ENCODE data around the gene NHLH1. TPM values are rescaled to one million over a fixed set of nuclear protein-coding genes. Genes with fewer than 3 reads are reported as not detected.

NHLH1 gene
- total and polyA plus RNA-seq, 2 of the 13 experiments (the other 11 are each of a cell fraction or from before 2014, with no cell fraction given): 0.11 to 0.57 TPM

DNA sequence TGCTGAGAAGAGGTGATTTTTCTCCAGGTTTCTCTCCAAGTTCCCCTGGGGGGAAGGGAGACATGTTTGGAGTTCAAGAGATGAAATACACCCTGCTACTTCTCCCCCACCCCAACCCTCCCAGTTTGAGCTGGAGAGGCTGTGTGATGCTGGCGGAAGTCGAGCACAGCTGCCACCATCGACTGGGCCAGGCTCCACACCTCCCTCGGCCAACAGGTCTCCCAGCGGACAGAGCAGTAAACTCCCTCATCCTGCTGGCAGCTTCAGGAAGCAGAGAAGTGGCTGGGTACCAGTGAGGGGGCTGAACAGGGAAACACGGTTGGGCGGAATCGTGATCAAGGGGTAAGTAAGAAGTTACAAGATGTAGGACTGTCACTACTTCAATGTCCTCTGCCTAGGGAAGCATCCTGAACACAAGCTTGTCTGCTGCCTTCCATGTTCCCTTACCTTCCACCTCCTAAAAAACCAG is 6.6 kb upstream of the NHLH1 start:
- Histone ChIP-seq H3K9me3 (ENCODE audit: low read length) (no peaks in the 10 kb centered on the region), H3K4me2 (ENCODE audit: low read depth, low read length) (no peak overlapping the region), H4K20me1 (ENCODE audit: insufficient read depth, low read length) (no peaks in the 10 kb centered on the region), H3K36me3 (replicated peaks in 1 of 2; ENCODE audit: control insufficient read depth in 1 of 2, insufficient read depth in 2 of 2, low read length in 2 of 2) (peaks cover 13 to 33% of the 10 kb centered on the region in 2 experiments), H3K9ac (ENCODE audit: insufficient read depth, low read depth, low read length) (no peak overlapping the region), H3K27ac (ENCODE audit: extremely low read length, insufficient read depth, low read length) (no peak overlapping the region), H3K4me1 (ENCODE audit: insufficient read depth, low read length) (peaks cover 7% of the 10 kb centered on the region; the same call in 1 of the 2 replicates), H2AFZ (ENCODE audit: low read length) (no peak overlapping the region), H3K4me3 (replicated peaks in 1 of 3; ENCODE audit: insufficient read depth in 1 of 3, low read depth in 2 of 3, low read length in 3 of 3) (no peak overlapping the region), H3K27me3 (ENCODE audit: control insufficient read depth in 1 of 2, insufficient read depth in 2 of 2, low read length in 2 of 2) (no peaks in the 10 kb centered on the region), H3K79me2 (ENCODE audit: insufficient read depth, low read length) (no peaks in the 10 kb centered on the region)
- DNase-seq (ENCODE audit: low spot score) (no peak), FAIRE-seq (no peak), ATAC-seq (no peak)
- peak; percentile 21 for TF ChIP-seq AGO2 (optimal IDR thresholded peaks at IDR 0.05; ENCODE audit: low read depth, low read length)
- TF ChIP-seq, protein P1, sequence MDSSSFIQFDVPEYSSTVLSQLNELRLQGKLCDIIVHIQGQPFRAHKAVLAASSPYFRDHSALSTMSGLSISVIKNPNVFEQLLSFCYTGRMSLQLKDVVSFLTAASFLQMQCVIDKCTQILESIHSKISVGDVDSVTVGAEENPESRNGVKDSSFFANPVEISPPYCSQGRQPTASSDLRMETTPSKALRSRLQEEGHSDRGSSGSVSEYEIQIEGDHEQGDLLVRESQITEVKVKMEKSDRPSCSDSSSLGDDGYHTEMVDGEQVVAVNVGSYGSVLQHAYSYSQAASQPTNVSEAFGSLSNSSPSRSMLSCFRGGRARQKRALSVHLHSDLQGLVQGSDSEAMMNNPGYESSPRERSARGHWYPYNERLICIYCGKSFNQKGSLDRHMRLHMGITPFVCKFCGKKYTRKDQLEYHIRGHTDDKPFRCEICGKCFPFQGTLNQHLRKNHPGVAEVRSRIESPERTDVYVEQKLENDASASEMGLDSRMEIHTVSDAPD (CRISPR knock-in tag; IDR thresholded peaks at IDR 0.05): no peak
- TF ChIP-seq ZNF543 (CRISPR knock-in tag; IDR thresholded peaks at IDR 0.05): no peak
- no peak for TF ChIP-seq PLRG1 (conservative IDR thresholded peaks at IDR 0.05)
- TF ChIP-seq, protein P2, sequence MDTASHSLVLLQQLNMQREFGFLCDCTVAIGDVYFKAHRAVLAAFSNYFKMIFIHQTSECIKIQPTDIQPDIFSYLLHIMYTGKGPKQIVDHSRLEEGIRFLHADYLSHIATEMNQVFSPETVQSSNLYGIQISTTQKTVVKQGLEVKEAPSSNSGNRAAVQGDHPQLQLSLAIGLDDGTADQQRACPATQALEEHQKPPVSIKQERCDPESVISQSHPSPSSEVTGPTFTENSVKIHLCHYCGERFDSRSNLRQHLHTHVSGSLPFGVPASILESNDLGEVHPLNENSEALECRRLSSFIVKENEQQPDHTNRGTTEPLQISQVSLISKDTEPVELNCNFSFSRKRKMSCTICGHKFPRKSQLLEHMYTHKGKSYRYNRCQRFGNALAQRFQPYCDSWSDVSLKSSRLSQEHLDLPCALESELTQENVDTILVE (CRISPR knock-in tag; IDR thresholded peaks at IDR 0.05): no peak
- ChIA-PET CTCF (ENCODE audit: low intra/inter-chr PET ratio, low total read pairs) (no interaction called here), POLR2A (no interaction called here)
- no TSS peak for BruUV-seq (replicated peaks)
- intact Hi-C loops (cut with micrococcal nuclease; ENCODE audit: unreplicated experiment) (no loop called here), in situ Hi-C loops (cut with HindIII; ENCODE audit: extremely low pct_ligation_motif_present, low pct_unique_long_range_greater_than_20kb) (no loop called here)
- 93% methylated on average over 8 of the region's 8 CpGs for WGBS (ENCODE audit: low lambda C conversion rate)

DNA sequence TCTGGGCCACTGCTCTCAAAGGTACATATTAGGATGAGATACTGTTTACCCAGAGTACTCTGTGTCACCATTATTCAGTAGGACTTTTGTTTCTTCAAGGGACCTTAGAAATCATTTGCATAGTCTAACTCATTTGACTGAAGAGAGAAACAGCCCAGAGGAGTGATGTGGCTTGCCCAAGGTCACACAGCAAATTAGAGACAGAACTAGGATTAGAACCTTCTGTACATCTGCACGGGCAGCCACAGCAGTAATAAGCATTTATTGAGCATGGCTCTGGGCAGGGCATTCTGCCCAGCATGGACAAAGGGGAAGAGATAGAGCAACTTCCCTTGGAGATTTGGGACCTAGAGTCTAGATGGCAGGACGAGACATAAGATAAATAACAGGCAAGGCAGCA is 5.7 kb upstream of the NHLH1 start:
- CTCF ChIA-PET (ENCODE audit: low intra/inter-chr PET ratio, low total read pairs): no interaction called here
- TF ChIP-seq, protein P3, sequence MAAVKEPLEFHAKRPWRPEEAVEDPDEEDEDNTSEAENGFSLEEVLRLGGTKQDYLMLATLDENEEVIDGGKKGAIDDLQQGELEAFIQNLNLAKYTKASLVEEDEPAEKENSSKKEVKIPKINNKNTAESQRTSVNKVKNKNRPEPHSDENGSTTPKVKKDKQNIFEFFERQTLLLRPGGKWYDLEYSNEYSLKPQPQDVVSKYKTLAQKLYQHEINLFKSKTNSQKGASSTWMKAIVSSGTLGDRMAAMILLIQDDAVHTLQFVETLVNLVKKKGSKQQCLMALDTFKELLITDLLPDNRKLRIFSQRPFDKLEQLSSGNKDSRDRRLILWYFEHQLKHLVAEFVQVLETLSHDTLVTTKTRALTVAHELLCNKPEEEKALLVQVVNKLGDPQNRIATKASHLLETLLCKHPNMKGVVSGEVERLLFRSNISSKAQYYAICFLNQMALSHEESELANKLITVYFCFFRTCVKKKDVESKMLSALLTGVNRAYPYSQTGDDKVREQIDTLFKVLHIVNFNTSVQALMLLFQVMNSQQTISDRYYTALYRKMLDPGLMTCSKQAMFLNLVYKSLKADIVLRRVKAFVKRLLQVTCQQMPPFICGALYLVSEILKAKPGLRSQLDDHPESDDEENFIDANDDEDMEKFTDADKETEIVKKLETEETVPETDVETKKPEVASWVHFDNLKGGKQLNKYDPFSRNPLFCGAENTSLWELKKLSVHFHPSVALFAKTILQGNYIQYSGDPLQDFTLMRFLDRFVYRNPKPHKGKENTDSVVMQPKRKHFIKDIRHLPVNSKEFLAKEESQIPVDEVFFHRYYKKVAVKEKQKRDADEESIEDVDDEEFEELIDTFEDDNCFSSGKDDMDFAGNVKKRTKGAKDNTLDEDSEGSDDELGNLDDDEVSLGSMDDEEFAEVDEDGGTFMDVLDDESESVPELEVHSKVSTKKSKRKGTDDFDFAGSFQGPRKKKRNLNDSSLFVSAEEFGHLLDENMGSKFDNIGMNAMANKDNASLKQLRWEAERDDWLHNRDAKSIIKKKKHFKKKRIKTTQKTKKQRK (IDR thresholded peaks at IDR 0.05; ENCODE audit: low read length): no peak
- TF ChIP-seq ZNF883 (CRISPR knock-in tag; IDR thresholded peaks at IDR 0.05; ENCODE audit: not compliant biosample characterization) (no peak), ZNF234 (CRISPR knock-in tag; conservative IDR thresholded peaks at IDR 0.05) (no peak)
- in situ Hi-C loops (cut with HindIII; ENCODE audit: extremely low pct_ligation_motif_present, low pct_unique_long_range_greater_than_20kb): no loop called here
- DNase-seq (ENCODE audit: low spot score) (no peak), ATAC-seq (no peak), FAIRE-seq (no peak)
- H3K4me2 ChIP-seq (ENCODE audit: low read depth, low read length): no peak overlapping the region
- H3K27me3 ChIP-seq (ENCODE audit: control insufficient read depth in 1 of 2, insufficient read depth in 2 of 2, low read length in 2 of 2): no peaks in the 10 kb centered on the region
- no peaks in the 10 kb centered on the region for H3K9me3 ChIP-seq (ENCODE audit: low read length)
- WGBS (ENCODE audit: low lambda C conversion rate): 100% methylated on average over 2 of the region's 2 CpGs
- no TSS peak for BruUV-seq (replicated peaks)
- H3K4me1 ChIP-seq (ENCODE audit: insufficient read depth, low read length): peaks cover 7% of the 10 kb centered on the region; the same call in 1 of the 2 replicates
- POLR2A ChIA-PET: no interaction called here
- H3K79me2 ChIP-seq (ENCODE audit: insufficient read depth, low read length): no peaks in the 10 kb centered on the region
- H3K36me3 ChIP-seq (replicated peaks in 1 of 2; ENCODE audit: control insufficient read depth in 1 of 2, insufficient read depth in 2 of 2, low read length in 2 of 2): peaks cover 6 to 23% of the 10 kb centered on the region in 2 experiments
- intact Hi-C loops (cut with micrococcal nuclease; ENCODE audit: unreplicated experiment): no loop called here
- H2AFZ ChIP-seq (ENCODE audit: low read length): no peak overlapping the region
- no peak overlapping the region for H3K4me3 ChIP-seq (replicated peaks in 1 of 3; ENCODE audit: insufficient read depth in 1 of 3, low read depth in 2 of 3, low read length in 3 of 3)
- no peaks in the 10 kb centered on the region for H4K20me1 ChIP-seq (ENCODE audit: insufficient read depth, low read length)
- H3K9ac ChIP-seq (ENCODE audit: insufficient read depth, low read depth, low read length): no peak overlapping the region
- no peak overlapping the region for H3K27ac ChIP-seq (ENCODE audit: extremely low read length, insufficient read depth, low read length)
